GM19455 (cell line): Measurements from ENCODE around the gene DLEC1.

Experiments
- ATAC-seq: cut with Tn5 transposase; IDR thresholded peaks from one replicate; pipeline ENCODE4 v1.9.1; 2021; ENCODE audit not compliant: unreplicated experiment

DLEC1 gene

GRCh38 chr3:38002291-38002876, 36.6 kb upstream of the DLEC1 start:
- no peak for ATAC-seq

- no peak for ATAC-seq
Observed at GRCh38 chr3:38002940-38003339, 36.1 kb upstream of the DLEC1 start.

- ATAC-seq = no peak
Observed at GRCh38 chr3:38003371-38003816, 35.6 kb upstream of the DLEC1 start.

GRCh38 chr3:38003817-38004414, 35.1 kb upstream of the DLEC1 start:
- ATAC-seq = no peak

GRCh38 chr3:38004415-38005075, 34.5 kb upstream of the DLEC1 start:
- no peak for ATAC-seq

- ATAC-seq = no peak
Observed at GRCh38 chr3:38005076-38006020, 33.7 kb upstream of the DLEC1 start.

- ATAC-seq = no peak
Observed at GRCh38 chr3:38006031-38006430, 33.0 kb upstream of the DLEC1 start.

- no peak for ATAC-seq
Observed at GRCh38 chr3:38006445-38006995, 32.5 kb upstream of the DLEC1 start.

- ATAC-seq = no peak
Observed at GRCh38 chr3:38007754-38008090, 31.3 kb upstream of the DLEC1 start.

GRCh38 chr3:38008191-38008701, 30.8 kb upstream of the DLEC1 start:
- no peak for ATAC-seq

- ATAC-seq = no peak
Observed at GRCh38 chr3:38008971-38009580, 29.9 kb upstream of the DLEC1 start.

GRCh38 chr3:38009807-38010591, 29.0 kb upstream of the DLEC1 start:
- no peak for ATAC-seq

GRCh38 chr3:38011111-38011510, 27.9 kb upstream of the DLEC1 start:
- ATAC-seq = no peak

GRCh38 chr3:38015485-38015884, 23.5 kb upstream of the DLEC1 start:
- no peak for ATAC-seq

- no peak for ATAC-seq
Observed at GRCh38 chr3:38015984-38016383, 23.0 kb upstream of the DLEC1 start.

GRCh38 chr3:38016410-38016809, 22.6 kb upstream of the DLEC1 start:
- no peak for ATAC-seq

- no peak for ATAC-seq
Observed at GRCh38 chr3:38016847-38017444, 22.1 kb upstream of the DLEC1 start.

GRCh38 chr3:38017445-38018295, 21.3 kb upstream of the DLEC1 start:
- ATAC-seq = no peak
